GM21390 (cell line): ENCODE results near the gene MYLK.

Experiments used
- ATAC-seq: cut with Tn5 transposase; IDR thresholded peaks from one replicate; pipeline ENCODE4 v1.9.1; 2021; ENCODE audit not compliant: unreplicated experiment

The MYLK gene

GRCh38 chr3:123683505-123684154, 200.5 kb downstream of the MYLK start:
- no peak for ATAC-seq

GRCh38 chr3:123682781-123683504, 201.2 kb downstream of the MYLK start:
- no peak for ATAC-seq

- ATAC-seq, result no peak
Observed at GRCh38 chr3:123682302-123682701, 201.8 kb downstream of the MYLK start.

- no peak for ATAC-seq
Observed at GRCh38 chr3:123679712-123680386, 204.3 kb downstream of the MYLK start.

DNA sequence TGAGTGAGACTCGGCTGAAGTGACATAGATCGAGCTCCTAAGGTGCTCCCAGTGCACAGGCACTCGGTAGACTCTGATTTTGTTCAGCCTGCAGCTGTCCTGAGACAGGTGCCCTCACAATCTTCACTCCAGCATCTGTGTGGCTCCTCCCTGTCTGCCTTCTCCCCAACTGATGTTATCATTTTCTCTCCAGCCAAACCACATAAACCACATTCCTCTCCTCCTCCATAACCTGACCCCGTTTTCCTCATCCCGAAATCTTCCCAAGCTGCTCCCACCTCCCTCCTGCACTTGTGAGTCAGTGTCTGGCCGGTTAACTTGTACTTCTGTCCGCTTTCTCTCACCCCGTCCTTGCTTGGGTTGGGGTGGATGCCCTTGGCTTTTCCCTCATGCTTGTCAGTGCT, 206.0 kb downstream of the MYLK start:
- no peak for ATAC-seq

DNA sequence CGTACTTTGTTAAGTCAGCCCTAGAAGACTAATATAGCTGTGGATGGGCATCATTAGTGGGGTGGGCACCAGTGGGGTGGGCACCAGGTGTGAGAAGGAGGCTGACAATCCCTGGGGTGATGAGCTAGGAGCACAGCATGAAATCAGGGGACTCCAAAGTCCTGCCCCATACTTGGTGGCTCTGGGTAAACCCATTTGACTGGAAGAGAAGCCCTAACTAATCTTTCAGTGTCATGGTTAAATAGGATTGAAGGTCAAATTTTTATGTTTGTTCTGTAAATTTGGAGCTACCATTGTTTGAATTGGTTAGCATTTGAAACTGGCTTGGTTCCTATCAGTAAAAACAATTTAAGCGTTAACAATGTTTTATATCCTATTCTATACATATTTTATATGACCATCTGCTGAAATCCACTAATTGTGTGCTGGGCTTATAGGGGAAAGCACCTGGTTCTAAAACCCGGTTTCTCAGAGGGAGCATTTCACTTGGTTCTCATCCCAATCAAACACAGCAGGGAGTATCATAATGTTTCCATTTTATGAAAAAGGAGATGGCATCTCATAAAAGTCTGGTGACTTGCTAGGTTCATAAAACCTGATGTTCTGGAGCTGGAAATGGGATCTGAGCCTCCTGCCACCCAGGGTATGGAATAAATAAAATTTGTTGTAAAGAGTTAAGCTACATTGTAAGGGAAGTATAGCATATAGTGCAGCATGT, 211.5 kb downstream of the MYLK start:
- ATAC-seq, result no peak

DNA sequence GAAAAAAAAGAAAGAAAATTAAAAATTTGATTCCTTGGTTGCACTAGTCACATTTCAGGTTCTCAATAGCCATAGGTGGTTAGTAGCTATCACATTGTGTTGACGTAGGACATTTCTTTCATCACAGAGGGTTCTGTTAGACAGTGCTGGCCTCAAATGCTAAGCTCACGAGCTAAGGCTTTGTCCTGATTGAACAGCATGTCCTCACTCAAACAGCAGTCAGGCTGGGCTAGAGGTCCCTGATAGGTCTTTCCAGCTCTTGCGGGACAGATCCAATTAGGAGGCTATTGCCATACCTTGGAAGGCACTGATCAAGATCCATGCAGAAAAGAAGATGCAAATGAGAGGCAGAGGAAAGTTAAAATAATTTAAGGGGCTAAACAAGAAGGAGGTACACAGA, 213.4 kb downstream of the MYLK start:
- no peak for ATAC-seq

DNA sequence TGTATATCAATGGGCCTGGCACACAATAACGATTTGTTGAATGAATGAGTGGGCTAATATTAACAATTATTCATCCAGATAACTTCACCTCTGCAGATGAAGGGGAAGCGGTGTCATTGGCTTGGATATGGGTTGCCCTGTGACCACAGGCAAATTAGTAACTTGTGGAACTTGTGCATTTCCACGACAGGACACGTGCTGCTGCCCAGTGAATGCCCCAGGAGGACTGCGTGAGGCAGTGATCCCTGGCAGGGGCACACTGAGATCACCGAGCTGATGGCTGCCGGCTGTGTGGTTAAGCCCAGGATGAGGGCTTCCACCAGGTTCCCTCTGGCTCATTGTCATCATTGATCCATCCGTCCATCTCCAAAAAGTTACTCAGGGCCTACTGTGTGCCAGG, 215.2 kb downstream of the MYLK start:
- ATAC-seq, result no peak

DNA sequence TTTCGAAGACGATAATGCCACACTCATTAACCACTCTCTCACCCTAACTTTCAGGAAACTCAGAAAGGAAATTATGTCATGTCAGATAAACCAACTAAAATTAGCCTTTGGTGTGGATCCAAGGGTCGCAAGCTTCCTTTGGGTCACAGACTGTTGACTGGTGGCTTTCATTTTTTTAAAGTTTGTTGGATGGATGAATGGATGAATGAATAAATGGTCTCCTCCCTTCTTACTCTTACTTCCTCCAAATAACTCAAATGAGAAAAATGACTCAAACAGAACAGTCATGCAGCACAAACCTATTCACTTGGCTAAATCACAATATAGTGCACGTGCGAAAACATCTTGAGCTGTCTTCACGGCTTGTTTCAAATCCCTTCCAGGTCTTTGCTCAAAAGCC, 216.3 kb downstream of the MYLK start:
- ATAC-seq, result no peak

DNA sequence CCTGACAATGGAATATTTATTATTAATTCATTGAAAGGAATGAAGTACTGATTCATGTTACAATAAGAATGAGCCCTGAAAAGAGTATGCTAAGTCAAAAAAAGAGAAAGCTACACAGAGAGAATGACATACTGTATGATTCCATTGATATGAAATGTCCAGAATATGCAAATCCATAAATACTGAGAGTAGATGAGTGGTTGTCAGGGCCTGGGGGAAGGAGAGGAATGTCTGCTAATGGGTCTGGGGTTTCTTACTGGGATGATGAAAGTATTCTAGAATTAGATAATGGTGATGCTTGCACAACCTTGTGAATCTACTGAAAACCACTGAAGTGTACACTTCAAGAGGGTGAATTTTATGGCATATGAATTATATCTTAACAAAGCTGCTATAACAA, 219.4 kb downstream of the MYLK start:
- no peak for ATAC-seq

DNA sequence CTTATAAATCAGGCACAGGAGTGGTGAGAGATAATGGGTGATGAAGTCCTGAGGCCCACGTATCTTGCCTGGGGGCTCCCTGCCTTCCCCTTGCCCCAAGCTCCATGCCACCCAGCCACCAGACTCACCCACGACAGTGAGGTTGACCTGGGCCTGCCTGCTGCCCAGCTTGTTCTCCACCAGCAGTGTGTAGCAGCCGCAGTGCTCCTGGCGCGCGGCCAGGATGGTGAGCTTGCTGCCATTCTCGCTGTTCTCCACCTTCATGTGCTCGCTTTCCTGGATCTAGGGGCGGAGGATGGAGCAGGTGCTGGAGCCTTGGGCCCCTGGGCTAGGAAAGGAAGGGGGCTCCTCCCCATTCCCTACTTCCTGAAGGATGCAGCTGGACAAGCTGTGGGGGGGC, 220.2 kb downstream of the MYLK start:
- ATAC-seq, result no peak

GRCh38 chr3:123661973-123662372, 222.2 kb downstream of the MYLK start:
- no peak for ATAC-seq

DNA sequence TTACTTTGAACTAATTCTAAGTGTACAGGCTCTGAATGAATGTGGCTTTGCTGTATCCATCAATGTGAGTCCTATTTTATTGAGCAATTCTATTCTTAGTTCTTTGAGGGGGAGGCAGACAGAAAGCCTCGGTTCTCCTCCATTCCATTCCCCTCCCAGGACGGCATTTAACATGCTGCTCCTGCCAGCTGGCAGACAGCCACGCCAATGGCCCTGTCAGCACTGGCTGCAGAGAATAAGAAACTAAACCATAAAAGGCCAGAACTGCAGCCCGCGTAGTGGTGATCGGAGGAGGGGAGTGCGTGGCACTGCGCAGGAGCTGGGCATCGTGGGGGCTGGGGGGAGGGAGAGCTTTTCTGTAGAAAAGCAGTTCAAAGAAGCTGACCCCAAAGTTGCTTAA, 223.2 kb downstream of the MYLK start:
- ATAC-seq, result no peak

DNA sequence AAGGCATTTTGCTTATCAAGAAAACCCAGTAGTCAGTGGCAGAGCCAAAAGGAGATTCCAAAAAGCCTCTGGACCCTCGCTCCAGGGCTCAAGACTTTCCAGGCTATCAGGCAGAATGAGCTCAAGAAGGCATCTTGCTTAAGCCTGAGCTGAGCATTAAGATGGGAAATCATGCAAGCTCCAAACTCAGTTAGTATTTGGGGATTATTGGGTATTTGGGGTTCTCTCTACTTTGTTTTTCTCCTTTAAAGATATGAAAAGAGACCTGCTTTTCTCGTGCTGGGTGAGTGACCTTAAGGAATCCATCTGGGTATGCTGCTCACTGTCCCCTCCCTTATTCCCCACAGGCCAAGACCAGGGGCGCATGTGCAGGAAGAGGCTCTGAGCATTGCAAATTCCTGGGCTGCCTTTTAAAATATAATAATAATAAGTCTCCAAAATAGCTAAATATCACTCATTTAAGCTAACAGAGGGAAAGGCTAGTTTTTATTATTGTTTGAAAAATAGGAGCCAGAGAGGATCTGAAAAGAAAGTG, 223.9 kb downstream of the MYLK start:
- ATAC-seq, result no peak

- no peak for ATAC-seq
Observed at GRCh38 chr3:123658852-123659206, 225.3 kb downstream of the MYLK start.

DNA sequence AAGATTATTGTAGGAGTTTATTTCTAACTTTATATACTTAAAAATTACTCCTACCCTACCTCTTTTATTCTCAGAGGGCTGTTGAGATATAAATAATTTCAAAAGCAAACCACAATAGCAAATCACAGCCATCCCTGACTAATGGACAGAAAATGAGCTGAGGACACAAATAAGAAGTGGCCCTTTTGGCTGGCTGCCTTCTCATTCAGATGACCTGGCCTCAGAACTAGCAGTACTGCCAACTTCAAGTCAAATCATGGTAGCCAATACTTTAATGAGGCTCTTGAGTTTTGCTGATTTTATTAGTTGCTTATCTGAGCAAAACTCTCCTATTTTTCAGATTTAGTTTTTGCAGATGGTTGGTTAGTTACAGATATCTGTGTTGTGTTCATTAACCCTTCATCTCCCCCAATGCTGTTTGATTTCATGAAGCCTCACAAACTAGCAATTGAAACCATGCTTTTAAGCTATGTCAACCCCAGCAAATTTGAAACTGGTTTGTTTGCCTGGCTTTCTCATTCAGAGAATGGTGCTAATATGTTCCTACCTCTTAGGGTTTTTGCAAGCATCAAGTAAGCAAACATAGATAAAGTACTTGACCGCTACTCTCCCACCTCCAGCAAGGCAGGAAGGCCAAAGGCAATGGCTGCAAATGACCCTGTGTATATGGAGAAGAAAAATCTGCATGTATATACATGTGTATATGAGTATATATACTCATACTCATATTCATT, 225.8 kb downstream of the MYLK start:
- ATAC-seq, result no peak

DNA sequence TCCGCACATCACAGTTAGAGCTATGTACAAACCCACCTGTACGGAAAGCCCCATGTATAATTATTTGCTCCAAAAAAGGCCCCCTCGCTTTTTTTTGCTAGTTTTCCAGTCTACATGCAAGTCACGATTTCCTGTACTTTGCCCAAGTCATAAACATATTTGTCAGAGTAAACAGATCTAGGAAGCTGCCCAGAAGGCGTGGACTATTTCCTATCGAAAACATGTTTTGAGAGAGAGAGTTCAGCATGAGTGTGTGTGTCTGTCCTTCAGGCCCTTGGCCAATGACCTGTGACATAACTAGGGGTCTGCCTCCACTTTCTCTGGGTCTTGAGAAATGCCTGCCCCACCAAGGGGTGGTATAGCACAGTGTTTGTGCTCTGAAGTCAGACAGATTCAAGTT, 226.6 kb downstream of the MYLK start:
- no peak for ATAC-seq

GRCh38 chr3:123657111-123657510, 227.0 kb downstream of the MYLK start:
- no peak for ATAC-seq

DNA sequence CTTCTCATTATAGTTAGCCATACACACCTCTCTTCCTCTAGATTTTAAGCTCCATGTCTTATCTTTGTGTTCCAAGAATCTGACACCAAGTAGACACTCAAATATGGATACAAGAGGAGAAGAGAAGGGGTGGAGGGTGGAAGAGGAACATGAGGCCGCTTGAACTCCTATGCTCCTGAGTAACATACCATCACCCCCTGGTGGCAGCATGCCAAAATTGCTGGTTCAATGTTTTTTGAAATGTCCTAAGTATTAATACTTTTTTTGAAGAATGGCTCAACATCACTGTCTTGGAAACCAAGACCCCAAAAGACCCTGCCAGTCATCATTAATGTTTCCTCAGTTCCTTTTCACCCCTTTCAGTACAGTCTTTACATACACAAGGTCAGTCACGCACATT, 227.4 kb downstream of the MYLK start:
- ATAC-seq, result no peak

DNA sequence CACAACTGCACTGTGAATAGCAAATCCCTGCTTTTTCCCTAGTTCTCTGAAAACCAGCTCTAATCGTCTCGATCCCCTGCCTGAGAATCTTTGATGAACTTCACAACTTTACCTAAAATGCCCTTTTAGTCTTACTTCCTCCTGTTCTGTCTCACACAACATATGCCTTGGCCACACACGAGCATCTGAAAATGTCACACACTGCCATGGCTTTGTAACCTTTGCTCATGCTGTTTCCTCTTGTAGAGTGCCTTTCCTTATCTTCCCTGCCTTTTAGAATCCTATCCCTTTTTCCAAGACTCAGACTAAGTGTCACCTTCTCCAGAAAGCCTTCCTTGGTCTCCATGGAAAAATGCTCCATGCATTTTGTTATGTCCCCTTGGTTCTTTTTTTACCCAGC, 227.9 kb downstream of the MYLK start:
- no peak for ATAC-seq

GRCh38 chr3:123655400-123655799, 228.7 kb downstream of the MYLK start:
- ATAC-seq, result no peak
